Stimulated activated naive CD8-positive, alpha-beta T cell treated with anti-CD3 and anti-CD28 coated beads, Interleukin-15, Interleukin-2, amounts not matched to agents 100 ng/mL and 50 ng/mL, for 24 hours (primary cell): ENCODE measurements around the gene ZNF132.
"Not testable (repeated sequence)": the region's sequence is repeated elsewhere in the genome, so short reads cannot be mapped to it uniquely, and the experiment has no call there.

ENCODE experiments used
- H3K27ac Mint-ChIP-seq: one replicate; pipeline ENCODE4 v1.8.0; 2021; ENCODE audit warnings: mild to moderate bottlenecking, mixed read lengths
- H3K27me3 Mint-ChIP-seq: one replicate; pipeline ENCODE4 v1.8.0; 2021; ENCODE audit warnings: mixed read lengths
- H3K36me3 Mint-ChIP-seq: one replicate; pipeline ENCODE4 v1.8.0; 2021; ENCODE audit warnings: low read depth, mixed read lengths
- H3K4me1 Mint-ChIP-seq: one replicate; pipeline ENCODE4 v1.8.0; 2021; ENCODE audit warnings: low read depth, mixed read lengths
- H3K4me3 Mint-ChIP-seq: one replicate; pipeline ENCODE4 v1.8.0; 2021; ENCODE audit warnings: mild to moderate bottlenecking, mixed read lengths
- H3K9me3 Mint-ChIP-seq: one replicate; pipeline ENCODE4 v1.8.0; 2021; ENCODE audit warnings: mixed read lengths

The ZNF132 gene

GRCh38 chr19:58439576-58440554, at the start of gene ZNF132:
TSS of gene ZNF132 (minus strand) at chr19:58440153. CDS start at chr19:58439821, 332 bp downstream.
- peaks cover 54% of the 10 kb centered on the region for H3K36me3 Mint-ChIP-seq
- peaks cover 45% of the 10 kb centered on the region for H3K9me3 Mint-ChIP-seq
- peak within 1 kb of the TSS; percentile 92 for H3K27ac Mint-ChIP-seq
- H3K4me1 Mint-ChIP-seq, result peaks cover 28% of the 10 kb centered on the region
- peak within 1 kb of the TSS; percentile 86 for H3K4me3 Mint-ChIP-seq
- H3K27me3 Mint-ChIP-seq, result no peaks in the 10 kb centered on the region

- H3K27me3 Mint-ChIP-seq, H3K9me3 Mint-ChIP-seq, H3K4me1 Mint-ChIP-seq, H3K4me3 Mint-ChIP-seq, H3K27ac Mint-ChIP-seq, H3K36me3 Mint-ChIP-seq: not testable (repeated sequence)
Observed at GRCh38 chr19:58484349-58484748, 44.4 kb upstream of the ZNF132 start.

DNA sequence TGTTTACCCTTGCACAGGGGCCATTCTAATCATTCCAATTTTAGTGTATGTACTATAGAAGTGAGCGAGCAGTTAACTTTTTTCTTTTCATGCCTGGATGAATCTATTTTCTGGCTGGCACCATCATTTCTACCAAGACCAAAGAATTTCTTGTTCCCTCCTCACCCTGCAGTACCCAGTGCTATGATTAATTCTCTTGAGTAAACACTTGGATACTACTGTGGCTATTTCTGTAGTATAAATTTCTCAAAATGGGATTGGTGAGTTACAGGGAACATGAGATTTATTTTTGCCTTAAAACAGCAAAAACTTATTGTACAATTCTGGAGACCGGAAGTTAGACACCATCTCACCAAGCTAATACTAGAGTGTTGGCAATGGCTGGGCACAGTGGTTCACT, 43.8 kb upstream of the ZNF132 start:
- peaks cover 5% of the 10 kb centered on the region for H3K36me3 Mint-ChIP-seq
- peaks cover under 1% of the 10 kb centered on the region for H3K4me1 Mint-ChIP-seq
- no peak overlapping the region for H3K4me3 Mint-ChIP-seq
- H3K9me3 Mint-ChIP-seq, result no peaks in the 10 kb centered on the region
- no peaks in the 10 kb centered on the region for H3K27me3 Mint-ChIP-seq
- no peak overlapping the region for H3K27ac Mint-ChIP-seq

DNA sequence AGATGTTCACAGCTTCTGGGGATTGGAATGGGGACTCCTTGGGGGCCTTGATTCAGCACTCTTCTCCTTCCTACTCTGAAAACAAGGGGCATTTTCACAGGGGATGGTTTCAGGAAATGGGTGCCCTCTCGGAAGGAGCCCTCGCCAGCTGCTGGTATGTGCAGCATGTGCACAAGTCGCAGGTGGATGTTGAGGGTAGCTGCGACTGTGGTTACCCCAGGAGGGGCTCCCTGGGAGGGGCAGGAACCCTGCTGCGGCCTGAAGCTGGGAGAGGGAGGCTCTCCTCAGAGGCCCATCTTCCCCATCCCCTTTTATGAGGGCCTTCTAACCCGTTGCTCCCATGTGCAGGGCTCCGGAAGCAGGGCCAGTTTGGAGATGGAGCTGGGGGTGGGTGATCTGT, 42.4 kb upstream of the ZNF132 start:
- H3K4me1 Mint-ChIP-seq, result no peaks in the 10 kb centered on the region
- no peaks in the 10 kb centered on the region for H3K27me3 Mint-ChIP-seq
- no peak overlapping the region for H3K4me3 Mint-ChIP-seq
- H3K27ac Mint-ChIP-seq, result peak overlapping the region; percentile 33
- peaks cover 5% of the 10 kb centered on the region for H3K36me3 Mint-ChIP-seq
- H3K9me3 Mint-ChIP-seq, result no peaks in the 10 kb centered on the region

- no peak overlapping the region for H3K27ac Mint-ChIP-seq
- no peaks in the 10 kb centered on the region for H3K27me3 Mint-ChIP-seq
- H3K9me3 Mint-ChIP-seq, result no peaks in the 10 kb centered on the region
- H3K4me1 Mint-ChIP-seq, result peaks cover 10% of the 10 kb centered on the region
- peaks cover 5% of the 10 kb centered on the region for H3K36me3 Mint-ChIP-seq
- H3K4me3 Mint-ChIP-seq, result no peak overlapping the region
Observed at GRCh38 chr19:58480831-58481230, 40.9 kb upstream of the ZNF132 start.

- Mint-ChIP-seq H3K4me3 (no peak overlapping the region), H3K27me3 (no peaks in the 10 kb centered on the region), H3K4me1 (peaks cover 13% of the 10 kb centered on the region), H3K27ac (no peak overlapping the region), H3K9me3 (no peaks in the 10 kb centered on the region), H3K36me3 (peaks cover 5% of the 10 kb centered on the region)
Observed at GRCh38 chr19:58480481-58480830, 40.5 kb upstream of the ZNF132 start.

- H3K4me1 Mint-ChIP-seq, result peaks cover 19% of the 10 kb centered on the region
- H3K4me3 Mint-ChIP-seq, result no peak overlapping the region
- no peaks in the 10 kb centered on the region for H3K9me3 Mint-ChIP-seq
- no peaks in the 10 kb centered on the region for H3K27me3 Mint-ChIP-seq
- H3K27ac Mint-ChIP-seq, result no peak overlapping the region
- peaks cover 5% of the 10 kb centered on the region for H3K36me3 Mint-ChIP-seq
Observed at GRCh38 chr19:58479736-58480480, 40.0 kb upstream of the ZNF132 start.

DNA sequence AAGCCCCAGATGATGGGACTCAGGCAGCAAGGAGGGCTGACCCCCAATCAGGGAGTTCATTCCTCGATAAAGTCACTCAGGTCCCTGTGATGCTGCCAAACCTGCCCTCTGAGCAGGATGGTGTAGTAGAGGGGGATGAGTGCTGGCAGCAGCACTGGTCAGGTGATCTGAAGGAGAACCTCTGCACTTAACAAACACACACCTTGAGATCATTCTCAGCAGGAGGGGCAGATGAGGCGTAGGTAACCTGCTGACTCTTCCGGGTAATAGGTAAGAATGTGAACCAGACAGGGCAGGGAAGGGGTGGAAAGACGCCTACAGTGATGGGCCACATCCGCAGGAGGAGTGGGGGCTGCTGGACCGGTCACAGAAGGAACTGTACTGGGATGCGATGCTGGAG, 39.4 kb upstream of the ZNF132 start:
- Mint-ChIP-seq H3K9me3 (no peaks in the 10 kb centered on the region), H3K36me3 (peaks cover 5% of the 10 kb centered on the region), H3K27ac (no peak overlapping the region), H3K4me3 (no peak overlapping the region), H3K4me1 (peaks cover 25% of the 10 kb centered on the region), H3K27me3 (no peaks in the 10 kb centered on the region)

DNA sequence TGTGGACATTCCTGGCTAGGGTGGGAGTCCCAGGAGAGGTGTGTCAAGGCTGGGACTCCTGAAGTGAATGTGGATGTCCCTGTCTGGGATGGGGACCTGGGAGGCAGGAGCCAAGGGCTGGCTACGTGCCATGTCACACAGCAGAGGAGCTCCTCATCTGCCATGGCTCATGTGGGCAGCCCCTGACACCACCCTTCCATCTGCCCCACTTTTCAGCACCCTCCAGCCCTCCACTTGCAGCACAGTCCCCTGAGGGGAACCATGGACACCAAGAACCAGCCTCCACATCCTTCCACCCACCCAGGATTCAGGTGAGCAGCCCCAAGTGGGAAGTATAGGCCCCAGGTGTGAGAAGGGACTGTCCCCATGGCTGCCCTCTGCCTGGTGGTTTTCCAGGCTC, 37.9 kb upstream of the ZNF132 start:
- no peaks in the 10 kb centered on the region for H3K9me3 Mint-ChIP-seq
- H3K36me3 Mint-ChIP-seq, result peaks cover 7% of the 10 kb centered on the region
- peaks cover 26% of the 10 kb centered on the region for H3K4me1 Mint-ChIP-seq
- no peaks in the 10 kb centered on the region for H3K27me3 Mint-ChIP-seq
- no peak overlapping the region for H3K27ac Mint-ChIP-seq
- no peak overlapping the region for H3K4me3 Mint-ChIP-seq

DNA sequence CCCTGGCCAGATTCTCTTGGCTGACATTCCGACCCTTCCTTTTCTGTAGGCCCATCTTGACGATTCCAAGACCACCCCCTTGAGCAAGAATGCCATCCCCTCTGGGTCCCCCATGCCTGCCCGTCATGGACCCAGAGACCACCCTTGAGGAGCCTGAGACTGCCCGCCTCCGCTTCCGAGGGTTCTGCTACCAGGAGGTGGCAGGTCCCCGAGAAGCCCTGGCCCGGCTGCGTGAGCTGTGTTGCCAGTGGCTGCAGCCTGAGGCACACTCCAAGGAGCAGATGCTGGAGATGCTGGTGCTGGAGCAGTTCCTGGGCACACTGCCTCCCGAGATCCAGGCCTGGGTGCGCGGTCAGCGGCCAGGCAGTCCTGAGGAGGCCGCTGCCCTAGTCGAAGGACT, 37.2 kb upstream of the ZNF132 start:
- Mint-ChIP-seq H3K4me1 (peaks cover 26% of the 10 kb centered on the region), H3K27ac (peak overlapping the region; percentile 94), H3K4me3 (peak overlapping the region; percentile 85), H3K27me3 (no peaks in the 10 kb centered on the region), H3K36me3 (peaks cover 12% of the 10 kb centered on the region), H3K9me3 (no peaks in the 10 kb centered on the region)

GRCh38 chr19:58476498-58477015, 36.6 kb upstream of the ZNF132 start:
- peak overlapping the region; percentile 94 for H3K27ac Mint-ChIP-seq
- no peaks in the 10 kb centered on the region for H3K27me3 Mint-ChIP-seq
- peak overlapping the region; percentile 85 for H3K4me3 Mint-ChIP-seq
- H3K36me3 Mint-ChIP-seq, result peaks cover 11% of the 10 kb centered on the region
- H3K9me3 Mint-ChIP-seq, result no peaks in the 10 kb centered on the region
- peaks cover 26% of the 10 kb centered on the region for H3K4me1 Mint-ChIP-seq

DNA sequence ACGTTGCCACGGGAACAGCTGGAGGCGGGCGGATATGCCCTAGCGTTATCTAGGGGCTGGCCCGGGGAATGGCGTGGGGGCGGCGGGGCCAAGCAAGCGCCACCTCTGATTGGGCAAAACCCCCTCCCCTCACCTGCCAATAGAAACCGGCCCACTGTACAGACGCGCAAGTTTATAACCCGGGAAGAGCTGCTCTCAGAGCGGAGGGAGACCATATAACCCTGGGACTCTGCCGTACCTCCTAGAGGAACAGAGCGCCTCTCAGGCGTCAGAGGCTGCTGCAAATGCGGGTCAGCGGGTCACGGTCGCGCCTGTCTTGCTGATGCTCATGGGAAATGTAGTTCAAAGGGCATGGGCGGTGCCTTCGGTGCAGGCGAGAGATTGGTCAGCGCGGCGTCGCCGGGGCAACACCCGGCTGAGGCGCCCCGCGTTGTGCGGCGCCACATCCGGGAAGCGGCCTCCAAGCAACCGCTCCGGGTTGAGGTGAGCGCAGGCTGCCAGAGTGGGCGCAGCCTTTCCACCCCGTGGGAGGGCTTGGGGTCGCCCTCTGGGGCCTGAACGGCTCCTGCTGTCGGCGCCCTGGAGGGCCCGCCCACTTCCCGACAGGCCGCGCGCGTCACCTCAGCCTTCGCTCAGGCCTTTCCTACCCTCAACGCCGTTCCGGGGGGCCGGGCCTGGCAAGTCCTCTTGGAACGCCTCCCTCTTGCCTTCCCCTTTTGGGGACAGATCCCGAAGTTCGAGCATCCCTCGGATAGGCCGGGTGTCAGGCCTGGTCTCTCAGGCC, 36.0 kb upstream of the ZNF132 start, which contains the start of gene ZNF446:
TSS of gene ZNF446 (plus strand) at position 639 of the 784 bp plus-strand sequence. CDS start 867 bp downstream, outside the sequence.
- Mint-ChIP-seq H3K36me3 (peaks cover 11% of the 10 kb centered on the region), H3K27me3 (no peaks in the 10 kb centered on the region), H3K27ac (peak within 1 kb of the TSS; percentile 97), H3K4me1 (peaks cover 26% of the 10 kb centered on the region), H3K9me3 (no peaks in the 10 kb centered on the region), H3K4me3 (peak within 1 kb of the TSS; percentile 85)

DNA sequence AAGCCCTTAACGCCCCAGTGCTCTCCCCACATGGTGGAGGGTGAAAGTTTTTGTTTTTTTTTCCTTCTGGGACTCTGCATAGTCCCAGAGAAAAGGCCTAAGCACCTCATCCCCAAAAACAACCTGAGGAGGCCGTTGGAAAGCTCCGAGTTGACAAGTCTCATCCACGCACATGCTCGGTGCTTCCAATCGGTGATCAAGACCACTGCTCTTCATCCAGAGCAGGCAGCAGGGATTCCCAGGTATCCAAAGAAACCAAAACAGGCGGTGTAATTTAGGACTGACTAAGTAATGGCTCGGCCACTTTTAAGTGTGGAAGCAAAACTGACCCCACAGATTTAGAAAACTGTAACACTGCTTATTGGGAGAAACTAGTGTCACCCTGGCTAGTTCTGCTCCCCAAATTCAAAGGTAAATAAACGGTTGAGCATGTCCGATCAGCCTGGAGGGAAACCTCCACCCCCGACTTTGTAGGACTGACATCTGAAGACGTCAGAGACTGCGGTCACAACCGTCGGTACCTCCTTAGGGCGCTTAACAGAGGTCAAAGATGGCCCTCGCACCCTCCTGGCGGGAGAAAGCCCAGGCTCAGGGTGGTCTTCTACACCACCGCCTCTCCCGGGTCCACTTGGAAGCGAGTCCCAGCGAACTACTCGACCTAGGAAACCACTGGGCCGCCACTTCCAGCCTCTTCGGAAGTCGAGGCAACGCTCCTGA, 35.2 kb upstream of the ZNF132 start:
- Mint-ChIP-seq H3K4me3 (peak overlapping the region; percentile 85), H3K27me3 (no peaks in the 10 kb centered on the region), H3K27ac (peak overlapping the region; percentile 97), H3K4me1 (peaks cover 26% of the 10 kb centered on the region), H3K36me3 (peaks cover 16% of the 10 kb centered on the region), H3K9me3 (no peaks in the 10 kb centered on the region)
